GM19468 (cell line): ENCODE measurements around the gene IGF1.
"Not testable (repeated sequence)": the region's sequence is repeated elsewhere in the genome, so short reads cannot be mapped to it uniquely, and the experiment has no call there.

ENCODE experiments used
- ATAC-seq: cut with Tn5 transposase; IDR thresholded peaks from one replicate; pipeline ENCODE4 v1.9.1; 2021; ENCODE audit warnings: mild to moderate bottlenecking, moderate library complexity, moderate number of reproducible peaks; ENCODE audit not compliant: unreplicated experiment; ENCODE audit errors: extremely low read depth

The IGF1 gene

GRCh38 chr12:102463659-102464249 lies 16.6 kb downstream of the IGF1 start:
- no peak for ATAC-seq

DNA sequence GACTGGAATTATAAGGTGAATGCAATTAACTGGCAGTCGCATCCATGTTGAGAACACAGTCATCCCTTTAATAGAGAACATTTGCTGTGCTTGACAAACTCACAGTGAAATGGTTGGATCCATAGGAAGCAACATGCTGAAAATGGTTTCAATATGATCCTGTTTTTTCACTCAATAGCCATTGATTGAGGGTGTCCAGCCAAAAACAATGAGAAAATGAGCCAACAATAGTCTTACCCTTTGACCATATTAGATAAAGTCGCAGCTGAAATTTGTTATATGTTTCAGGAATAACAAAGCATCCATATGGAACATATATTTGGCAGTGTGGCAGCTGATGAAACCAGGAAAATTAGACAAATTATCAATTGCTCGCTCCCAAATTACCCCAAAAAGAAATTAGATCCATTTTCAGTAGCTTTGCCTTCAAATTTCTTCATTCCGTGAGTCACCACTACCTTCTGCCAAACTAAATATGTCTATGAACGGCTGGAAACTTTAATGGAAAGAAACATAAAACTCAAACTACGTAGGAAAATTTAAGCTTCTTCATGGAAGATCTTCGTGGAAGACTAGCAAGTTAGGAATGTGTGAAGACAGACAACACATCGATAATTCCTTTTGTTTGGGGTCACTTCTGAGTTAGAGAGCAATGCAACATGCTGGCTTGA lies 17.4 kb downstream of the IGF1 start:
- ATAC-seq = no peak

- no peak for ATAC-seq
Observed at GRCh38 chr12:102462386-102462785, 18.0 kb downstream of the IGF1 start.

DNA sequence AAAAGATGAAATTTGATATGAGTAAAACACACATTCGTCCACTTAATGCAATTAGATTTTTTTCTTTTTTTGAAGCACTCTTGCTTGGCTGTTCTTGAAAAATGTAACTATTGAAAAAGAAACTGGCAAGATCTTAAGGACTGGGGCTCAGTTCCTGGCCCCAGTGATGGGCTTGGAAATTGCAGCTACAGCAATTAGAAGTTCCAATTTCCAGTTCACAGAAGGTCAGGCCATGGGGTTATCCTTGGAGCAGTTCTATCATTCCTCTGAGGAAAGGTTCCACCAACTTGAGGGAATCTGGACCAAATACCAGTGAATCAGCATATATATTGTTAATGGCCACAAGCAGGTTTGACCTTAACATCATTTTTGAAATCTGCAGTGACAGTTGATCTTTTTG lies 18.9 kb downstream of the IGF1 start:
- no peak for ATAC-seq

DNA sequence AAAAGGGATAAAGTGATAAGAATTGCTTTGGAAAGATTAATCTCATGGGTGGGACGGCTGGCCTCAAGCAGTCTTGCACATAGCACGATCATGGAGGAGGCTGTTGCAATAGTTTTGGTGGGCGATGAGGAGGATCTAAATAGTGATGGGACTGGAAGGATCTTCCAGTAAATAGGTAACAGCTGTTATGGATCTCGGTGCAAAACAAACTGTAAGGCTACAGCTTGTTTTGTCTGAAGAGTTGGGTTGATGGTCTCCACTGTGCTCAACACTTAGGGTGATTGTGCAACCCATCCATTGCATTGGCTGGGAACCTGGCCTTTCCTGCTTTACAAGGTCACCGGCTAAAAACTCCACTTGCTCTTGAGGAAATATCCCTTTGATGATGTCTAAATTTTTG lies 21.0 kb downstream of the IGF1 start:
- no peak for ATAC-seq

DNA sequence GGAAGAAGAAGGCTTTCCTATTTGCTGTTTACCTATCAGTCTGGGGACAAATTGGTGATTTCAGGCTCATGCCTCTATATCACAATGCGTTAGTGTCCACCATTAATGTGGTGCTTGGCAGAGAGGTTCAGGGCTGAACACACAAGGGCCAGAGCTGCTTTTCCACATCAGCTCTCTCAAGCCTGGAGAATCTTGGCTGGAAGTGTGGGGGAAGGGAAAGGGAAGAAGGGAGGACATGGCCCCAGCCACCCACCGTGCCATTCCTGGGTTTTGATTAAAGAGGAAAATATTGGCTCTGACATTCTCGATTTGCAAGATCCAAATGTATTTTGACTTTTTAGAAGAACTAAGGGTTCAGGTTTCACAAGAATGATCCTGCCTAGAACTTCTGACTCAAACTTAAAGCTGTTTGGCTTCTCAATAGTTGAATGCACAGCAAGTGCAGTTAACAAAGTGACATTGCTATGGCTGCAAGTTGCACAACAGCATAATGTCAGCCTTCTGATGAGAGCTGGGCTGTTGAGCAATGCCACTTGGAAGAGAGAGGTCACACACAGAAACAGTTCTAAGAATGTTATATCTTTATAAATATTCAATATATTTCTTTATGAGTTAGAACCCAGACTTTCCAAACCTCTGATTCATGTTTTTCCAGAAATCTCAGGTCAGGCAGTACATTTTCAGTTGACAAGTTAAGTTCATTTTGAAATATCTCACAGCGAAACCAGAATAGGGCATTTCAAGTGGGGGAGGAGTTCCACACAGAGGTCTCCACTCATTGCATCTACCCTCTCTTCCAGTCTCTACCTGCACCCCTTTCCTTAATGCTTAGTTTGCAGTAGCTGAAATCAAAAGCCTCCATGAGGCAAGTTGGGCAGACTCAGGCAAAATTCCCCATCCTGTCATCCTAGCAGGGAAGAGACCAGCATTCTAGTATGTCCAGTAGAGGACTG lies 25.3 kb downstream of the IGF1 start:
- ATAC-seq = no peak

- no peak for ATAC-seq
Observed at GRCh38 chr12:102454330-102454729, 26.0 kb downstream of the IGF1 start.

DNA sequence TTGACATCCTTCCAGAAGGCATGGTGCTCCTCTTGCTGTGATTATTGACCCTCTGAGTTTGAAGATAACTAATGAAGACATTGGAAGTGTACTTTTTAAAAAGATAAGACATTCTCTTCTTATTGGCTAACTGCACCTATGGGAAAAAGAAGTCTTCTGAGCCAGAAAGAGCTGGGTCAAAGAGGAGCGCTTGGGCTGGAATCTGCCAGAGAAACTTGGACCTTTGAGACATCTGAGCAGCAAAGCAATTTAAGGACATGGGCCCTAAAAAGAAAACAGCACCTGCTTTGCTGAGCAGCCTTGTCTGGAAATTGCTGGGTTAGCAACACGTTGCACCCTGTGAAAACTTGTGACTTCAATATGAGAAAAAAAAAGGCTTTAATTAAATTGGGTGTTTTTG lies 27.8 kb downstream of the IGF1 start:
- ATAC-seq = no peak

DNA sequence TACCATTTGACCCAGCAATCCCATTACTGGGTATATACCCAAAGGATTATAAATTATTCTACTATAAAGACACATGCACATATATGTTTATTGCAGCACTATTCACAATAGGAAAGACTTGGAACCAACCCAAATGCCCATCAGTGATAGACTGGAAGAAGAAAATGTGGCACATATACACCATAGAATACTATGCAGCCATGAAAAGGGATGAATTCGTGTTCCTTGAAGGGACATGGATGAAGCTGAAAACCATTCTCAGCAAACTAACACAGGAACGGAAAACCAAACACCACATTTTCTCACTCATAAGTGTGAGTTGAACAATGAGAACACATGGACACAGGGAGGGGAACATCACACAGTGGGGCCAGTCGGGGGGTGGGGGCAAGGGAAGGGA lies 31.3 kb downstream of the IGF1 start:
- not testable (repeated sequence) for ATAC-seq

- not testable (repeated sequence) for ATAC-seq
Observed at GRCh38 chr12:102447426-102447825, 32.9 kb downstream of the IGF1 start.

- no peak for ATAC-seq
Observed at GRCh38 chr12:102444707-102445106, 35.7 kb downstream of the IGF1 start.

DNA sequence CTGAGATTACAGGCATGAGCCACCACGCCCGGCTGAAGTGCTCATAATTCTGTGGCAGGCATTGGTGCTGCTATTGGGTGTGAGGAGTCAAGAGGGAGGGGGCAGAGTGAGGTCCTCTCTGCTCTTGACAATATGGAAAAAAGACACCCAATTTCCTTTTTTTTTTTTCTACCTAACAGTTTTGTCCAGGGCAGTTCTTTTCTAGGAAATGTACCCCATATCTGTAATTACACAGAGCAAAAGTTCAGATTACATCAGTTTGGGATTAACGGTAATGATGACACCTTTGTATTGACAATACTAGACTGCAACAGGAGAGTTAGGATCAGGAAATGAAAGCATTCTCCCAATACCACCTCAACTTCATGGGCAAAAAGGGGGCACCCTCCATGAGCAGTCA lies 36.3 kb downstream of the IGF1 start:
- ATAC-seq = no peak

GRCh38 chr12:102441077-102441596 lies 39.2 kb downstream of the IGF1 start:
- ATAC-seq = no peak

DNA sequence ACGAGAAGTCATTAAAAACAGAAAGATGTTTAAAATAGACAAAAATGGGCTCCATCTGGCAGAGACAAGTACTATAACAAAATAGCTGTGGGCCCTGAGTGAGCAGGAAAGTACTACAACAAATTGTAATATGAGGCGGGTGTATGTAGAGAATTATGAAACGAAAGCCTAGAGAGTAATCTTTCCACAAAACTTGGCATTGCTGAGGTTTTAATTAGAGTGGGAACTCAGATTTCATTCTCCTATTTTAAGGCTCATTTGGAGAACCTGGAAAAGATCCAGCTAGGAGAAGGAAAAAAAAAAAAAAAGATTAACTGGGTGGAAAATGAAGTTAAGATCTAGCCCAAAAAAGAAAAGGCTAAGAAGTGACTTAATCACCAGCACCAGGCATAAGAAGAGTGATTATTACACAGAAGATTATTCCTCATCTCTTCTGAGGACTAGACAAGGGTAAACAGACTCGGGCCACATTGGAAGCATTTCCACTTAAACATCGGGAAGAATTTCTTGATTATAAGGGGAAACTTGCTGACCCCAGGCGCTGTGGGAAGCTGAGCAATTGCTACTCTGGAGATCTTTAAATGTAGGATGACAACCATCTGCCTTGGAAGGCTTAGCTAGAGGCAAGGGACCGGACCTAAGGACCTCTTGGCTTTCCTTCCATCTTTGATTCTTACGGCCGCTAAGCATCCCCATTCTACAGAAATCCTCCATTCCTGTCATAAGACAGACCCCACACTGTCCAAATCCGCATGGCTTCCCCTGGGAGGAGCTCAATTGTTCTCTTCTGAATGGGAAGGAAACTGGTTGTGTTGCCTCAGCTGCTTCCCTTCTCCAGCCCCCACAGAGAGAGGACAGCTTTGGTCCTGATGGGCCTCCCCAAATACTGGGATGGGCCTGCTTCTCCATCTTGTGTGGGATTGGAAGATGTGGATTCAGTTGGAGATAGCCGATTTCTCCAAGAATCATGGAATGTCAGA lies 40.6 kb downstream of the IGF1 start:
- ATAC-seq = no peak

GRCh38 chr12:102438827-102439210 lies 41.5 kb downstream of the IGF1 start:
- no peak for ATAC-seq

- ATAC-seq = no peak
Observed at GRCh38 chr12:102438047-102438826, 42.1 kb downstream of the IGF1 start.

DNA sequence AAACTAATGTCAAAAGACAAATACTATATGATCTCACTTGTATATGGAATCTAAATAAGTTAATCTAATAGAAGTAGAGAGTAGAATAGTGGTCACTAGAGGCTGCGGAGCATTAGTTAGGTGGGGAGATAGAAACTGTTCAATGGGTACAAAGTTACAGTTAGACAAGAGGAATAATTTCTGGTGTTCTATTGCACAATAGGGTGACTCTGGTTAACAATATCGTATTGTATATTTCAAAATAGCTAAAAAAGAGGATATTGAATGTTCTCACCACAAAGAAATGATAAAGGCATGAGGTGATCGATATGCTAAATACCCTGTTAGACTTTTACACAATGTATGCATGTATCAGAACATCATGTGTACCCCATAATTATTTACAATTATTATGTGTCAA lies 42.9 kb downstream of the IGF1 start:
- ATAC-seq = no peak

- ATAC-seq = no peak
Observed at GRCh38 chr12:102436867-102437266, 43.5 kb downstream of the IGF1 start.

- ATAC-seq = no peak
Observed at GRCh38 chr12:102435827-102436436, 44.4 kb downstream of the IGF1 start.
